Left renal cortex interstitium (tissue), 4 donors: Measurements from ENCODE around the gene ELP6. TPM values are rescaled to one million over a fixed set of nuclear protein-coding genes. Genes with fewer than 3 reads are reported as not detected.
"Not testable (repeated sequence)": the region's sequence is repeated elsewhere in the genome, so short reads cannot be mapped to it uniquely, and the experiment has no call there.

Experiments
- DNase-seq, 4 donors: peaks; one replicate each; pipeline ENCODE4 v3.0.0-alpha.2; 2013; ENCODE audit warnings: low read depth in 4 of 4, low spot score in 2 of 4, missing footprints in 1 of 4
- polyA plus RNA-seq, 4 donors: library from polyadenylated mRNA; unstranded; fragments of 120-200 nt; gene quantifications; one replicate each; pipeline ENCODE4 v1.2.1, GENCODE V29; 2013; ENCODE audit not compliant: insufficient read length in 4 of 4

ELP6 gene
- polyA plus RNA-seq, 4 donors, result 43.6 to 50.9 (median 48.0) TPM

GRCh38 chr3:47515100-47515499, 1.6 kb upstream of the ELP6 start:
- no peak for DNase-seq

GRCh38 chr3:47512416-47513124, 942 bp downstream of the ELP6 start:
- DNase-seq, result peak in 1 of 4 donors; percentile 17

- not testable (repeated sequence) for DNase-seq
Observed at GRCh38 chr3:47505267-47505666, 8.2 kb downstream of the ELP6 start.

DNA sequence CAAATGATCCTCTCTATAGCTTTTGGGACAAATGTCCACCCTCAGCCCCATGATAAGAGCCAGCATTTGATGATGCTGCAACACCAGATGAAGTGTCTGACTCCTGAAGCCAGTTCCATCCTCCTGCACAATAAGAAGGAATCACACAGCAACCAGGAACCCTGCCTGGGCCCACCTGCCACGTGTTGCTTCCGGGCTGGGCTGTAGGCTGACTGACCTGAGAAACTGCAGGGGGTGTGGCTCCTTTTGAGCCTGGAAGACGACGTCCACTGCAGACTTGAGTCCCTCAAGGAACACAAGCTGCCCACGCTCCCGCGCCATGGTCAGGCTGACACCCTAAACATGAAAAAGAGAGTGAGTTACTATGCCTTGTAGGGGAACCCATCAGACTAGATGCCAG, 9.4 kb downstream of the ELP6 start:
- no peak for DNase-seq

DNA sequence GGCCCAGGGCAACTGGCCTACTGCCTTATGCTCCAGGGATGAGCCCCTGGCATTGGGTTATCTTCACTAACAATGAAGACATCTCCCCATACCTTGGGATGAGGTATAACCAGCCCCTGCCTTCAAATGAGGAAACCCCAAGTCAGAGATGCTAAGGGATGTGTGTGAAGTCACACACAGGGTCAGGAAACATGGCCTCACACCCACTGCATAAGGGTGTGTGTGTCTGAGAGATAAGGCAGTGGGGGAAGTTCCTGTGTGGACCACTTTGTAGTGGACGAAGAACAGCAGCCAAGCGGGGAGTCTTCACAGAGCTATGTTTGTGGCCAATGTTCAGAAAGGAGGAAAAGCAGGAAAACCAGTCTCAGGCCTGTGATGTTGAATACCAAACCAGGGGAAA, 10.5 kb downstream of the ELP6 start:
- DNase-seq, result no peak

DNA sequence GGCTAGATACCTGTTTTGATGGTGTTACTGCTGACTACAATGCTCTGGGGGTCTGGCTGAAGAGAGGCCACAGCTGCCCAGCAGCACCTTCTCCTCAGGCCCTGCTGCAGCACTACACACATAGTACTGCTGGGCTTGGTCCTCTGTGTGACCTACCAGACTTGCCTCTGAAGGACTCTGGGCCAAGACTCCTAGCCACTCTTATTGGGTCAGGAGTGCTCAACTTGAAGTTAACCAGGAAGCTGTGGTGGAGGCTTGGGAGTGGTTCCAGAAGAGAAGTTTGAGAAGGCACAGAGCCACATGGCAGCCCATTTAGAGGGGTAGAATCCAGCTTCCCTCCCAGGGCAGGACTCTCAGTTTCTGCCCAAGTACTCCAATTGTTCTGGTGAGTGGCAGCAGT, 16.6 kb downstream of the ELP6 start:
- no peak for DNase-seq

- DNase-seq, result no peak
Observed at GRCh38 chr3:47495886-47496285, 17.6 kb downstream of the ELP6 start.

DNA sequence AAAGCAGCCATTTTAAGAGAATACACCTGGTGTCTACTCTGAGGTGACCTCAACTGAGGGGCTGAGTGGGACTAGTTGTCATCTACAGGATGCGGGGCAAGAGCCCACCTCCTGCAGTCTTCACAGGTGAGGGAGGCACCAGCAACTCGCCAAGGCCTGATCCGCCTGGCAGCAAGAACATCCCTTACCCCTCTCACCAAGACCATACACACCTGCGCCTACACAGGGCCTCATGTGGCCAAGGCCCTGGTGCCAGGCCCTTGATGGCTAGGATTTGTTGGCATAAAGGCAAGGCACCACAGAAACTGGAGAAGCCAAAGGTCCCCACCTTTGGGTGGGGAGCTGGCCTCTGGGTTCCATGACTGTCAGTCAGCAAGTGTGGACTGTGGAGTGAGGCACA, 18.4 kb downstream of the ELP6 start:
- no peak for DNase-seq

DNA sequence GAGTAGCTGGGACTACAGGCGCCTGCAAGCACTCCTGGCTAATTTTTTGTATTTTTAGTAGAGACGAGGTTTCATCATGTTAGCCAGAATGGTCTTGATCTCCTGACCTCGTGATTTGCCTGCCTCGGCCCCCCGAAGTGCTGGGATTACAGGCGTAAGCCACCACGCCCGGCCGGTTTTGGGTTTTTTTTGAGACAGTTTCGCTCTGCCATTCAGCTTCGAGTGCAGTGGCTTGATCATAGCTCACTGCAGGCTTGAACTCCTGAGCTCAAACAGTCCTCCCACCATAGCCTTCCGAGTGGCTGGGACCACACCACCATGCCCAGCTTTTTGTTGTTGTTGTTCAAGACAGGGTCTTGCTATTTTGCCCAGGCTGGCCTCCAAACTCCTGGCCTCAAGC, 21.7 kb downstream of the ELP6 start:
- no peak for DNase-seq

DNA sequence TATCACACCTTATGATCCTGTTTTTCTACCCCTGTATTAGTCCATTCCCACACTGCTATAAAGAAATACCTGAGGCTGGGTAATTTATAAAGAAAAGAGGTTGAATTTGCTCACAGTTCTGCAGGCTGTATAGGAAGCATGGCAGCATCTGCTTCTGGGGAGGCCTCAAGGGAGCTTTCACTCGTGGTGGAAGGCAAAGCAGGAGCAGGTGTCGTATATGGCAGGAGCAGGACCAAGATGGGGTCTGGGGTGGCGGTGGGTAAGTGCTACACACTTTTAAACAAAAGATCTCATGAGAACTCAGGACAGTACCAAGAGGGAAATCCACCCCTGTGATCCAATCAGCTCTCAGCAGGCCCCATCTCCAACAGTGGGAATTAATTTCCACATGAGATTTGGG, 22.3 kb downstream of the ELP6 start:
- DNase-seq, result no peak

- no peak for DNase-seq
Observed at GRCh38 chr3:47487265-47487664, 26.2 kb downstream of the ELP6 start.

DNA sequence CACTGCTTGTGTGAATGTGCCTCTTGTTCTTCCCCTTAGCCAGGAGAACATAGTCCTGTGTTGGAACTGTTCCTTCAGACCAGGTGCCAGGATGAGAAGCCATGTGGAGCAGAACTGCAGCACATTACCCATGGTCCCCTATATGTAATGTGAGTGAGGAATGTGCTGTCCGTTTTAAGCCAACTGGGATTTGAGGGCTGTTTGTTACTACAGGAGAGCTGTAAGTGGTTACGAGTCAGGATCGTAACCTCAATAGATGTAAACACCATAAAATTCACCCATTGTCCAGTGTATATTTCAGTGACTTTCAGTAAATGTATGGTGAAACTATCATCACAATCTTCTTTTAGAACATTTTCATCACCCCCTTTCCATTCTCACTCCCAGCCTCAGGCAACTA, 27.7 kb downstream of the ELP6 start:
- DNase-seq, result no peak

DNA sequence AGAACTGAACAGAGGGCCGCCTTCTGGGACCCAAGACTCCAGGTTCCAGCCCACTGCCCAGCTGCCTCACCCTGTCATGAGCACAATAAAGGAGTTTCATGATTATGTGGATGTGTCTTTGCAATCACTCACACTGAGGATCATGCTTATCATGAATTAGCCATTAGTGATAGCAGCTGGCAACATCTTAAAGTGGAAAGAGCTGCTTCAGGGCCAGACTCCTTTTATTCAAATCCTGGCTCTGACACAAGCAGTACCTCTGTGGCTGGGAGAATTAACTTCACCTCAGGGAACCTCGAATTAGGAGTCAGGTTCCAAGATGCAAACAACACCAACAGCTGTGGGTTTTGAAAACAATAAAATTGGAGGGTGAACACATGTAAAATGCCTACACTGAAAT, 31.1 kb downstream of the ELP6 start:
- no peak for DNase-seq

DNA sequence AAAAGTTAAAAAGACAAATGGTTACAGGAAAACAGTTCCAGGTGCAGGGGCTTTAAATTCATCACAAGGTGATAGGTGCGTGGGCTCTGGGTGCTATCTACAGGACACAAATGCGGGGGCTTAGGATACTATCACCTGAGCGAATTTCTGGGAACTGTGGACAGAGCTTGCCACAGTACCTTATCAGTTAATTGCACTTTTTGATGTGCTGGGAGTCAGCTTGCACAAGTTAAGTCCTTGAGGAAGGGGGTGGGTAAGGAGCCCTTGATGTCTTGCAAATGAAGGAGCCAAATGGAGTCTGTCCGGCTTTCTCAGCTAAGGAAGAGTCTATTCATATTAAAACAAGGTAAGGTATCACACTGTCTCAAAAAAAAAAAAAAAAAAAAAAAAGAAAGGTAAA, 31.7 kb downstream of the ELP6 start:
- DNase-seq, result not testable (repeated sequence)

- DNase-seq, result not testable (repeated sequence)
Observed at GRCh38 chr3:47480267-47480666, 33.2 kb downstream of the ELP6 start.

- no peak for DNase-seq
Observed at GRCh38 chr3:47479826-47480160, 33.7 kb downstream of the ELP6 start.

- DNase-seq, result no peak
Observed at GRCh38 chr3:47478022-47478421, 35.5 kb downstream of the ELP6 start.

DNA sequence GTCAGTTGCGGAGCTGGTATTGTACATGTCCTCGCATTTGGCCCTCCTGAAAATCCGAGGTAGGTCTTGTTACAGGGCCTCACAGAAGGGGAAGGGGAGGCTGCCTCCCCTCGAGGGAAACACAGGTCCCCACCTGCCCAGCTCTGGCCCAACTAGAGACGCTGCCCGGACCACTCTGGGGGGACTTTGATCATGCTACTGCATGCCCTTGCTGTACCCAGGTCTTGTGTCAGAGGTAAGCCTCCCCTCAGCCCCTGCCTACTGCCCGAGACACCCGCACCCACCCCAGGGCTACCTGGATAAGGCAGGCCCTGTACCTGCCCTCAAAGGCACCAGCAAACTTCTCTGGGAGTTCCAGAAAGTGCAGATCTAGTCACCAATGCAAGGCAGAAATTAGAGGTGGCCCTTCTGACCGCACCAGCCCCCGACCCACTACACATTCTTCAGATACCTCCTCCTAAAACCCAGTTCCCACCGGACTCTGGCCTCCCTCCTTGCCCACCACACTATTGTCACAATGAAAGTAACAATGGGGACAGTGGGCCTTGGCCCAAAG, 36.8 kb downstream of the ELP6 start:
- DNase-seq, result no peak

DNA sequence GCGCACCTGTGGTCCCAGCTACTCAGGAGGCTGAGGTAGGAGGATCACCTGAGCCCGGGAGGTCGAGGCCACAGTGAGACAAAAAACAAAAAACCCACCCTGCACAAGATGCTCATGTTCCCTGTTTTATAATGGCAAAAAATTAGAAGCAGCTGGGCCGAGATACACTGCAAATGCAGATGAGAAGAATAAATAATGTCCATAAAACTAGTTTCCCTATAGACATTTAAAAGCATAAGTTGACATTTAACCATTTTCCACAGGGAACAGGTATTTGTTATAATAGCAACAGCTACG, 37.2 kb downstream of the ELP6 start:
- no peak for DNase-seq

DNA sequence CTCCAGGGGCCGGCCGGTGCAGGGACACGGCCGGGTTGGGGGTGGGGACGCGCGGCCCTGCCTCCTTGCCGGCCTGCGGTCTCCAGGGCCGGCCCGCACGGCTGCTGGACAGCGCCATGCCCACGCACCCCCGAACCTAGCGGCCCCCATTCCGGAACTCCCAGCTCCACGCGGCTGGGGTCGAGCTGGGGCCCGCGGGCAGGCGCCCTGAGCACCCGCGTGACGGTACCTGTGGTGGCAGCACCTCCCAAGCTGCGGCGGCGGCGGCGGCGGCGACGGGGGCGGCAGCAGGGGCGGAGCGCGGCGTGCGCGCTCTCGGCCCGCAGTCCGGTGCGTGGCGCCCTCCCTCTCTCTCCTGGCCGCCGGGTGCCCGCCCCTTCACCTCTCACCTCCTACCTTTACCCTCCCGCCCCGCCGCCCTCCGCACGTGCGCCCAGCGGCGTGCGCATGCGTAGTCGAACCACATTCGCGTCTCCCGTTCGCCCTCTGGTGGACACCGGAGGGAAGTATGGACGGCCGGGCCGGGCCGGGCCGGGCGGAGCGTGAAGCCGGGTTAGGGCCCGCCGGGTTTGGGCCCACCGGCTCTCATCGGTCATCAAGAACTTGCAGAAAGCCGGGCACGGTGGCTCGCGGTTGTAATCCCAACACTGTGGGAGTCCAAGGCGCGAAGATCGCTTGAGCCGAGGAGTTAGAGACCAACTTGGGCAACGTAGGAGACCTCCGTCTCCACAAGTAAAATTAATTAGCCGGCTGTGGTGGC, 37.8 kb downstream of the ELP6 start, which contains the start of gene SCAP:
TSS of gene SCAP (minus strand) at position 372 of the 760 bp plus-strand sequence. CDS start 32,948 bp downstream, outside the sequence.
- DNase-seq, result peak; percentile 68 to 76 (median 72)

GRCh38 chr3:47475029-47475569, 38.4 kb downstream of the ELP6 start:
- DNase-seq, result peak in 3 of 4 donors; percentile 2 to 39 (median 24)

DNA sequence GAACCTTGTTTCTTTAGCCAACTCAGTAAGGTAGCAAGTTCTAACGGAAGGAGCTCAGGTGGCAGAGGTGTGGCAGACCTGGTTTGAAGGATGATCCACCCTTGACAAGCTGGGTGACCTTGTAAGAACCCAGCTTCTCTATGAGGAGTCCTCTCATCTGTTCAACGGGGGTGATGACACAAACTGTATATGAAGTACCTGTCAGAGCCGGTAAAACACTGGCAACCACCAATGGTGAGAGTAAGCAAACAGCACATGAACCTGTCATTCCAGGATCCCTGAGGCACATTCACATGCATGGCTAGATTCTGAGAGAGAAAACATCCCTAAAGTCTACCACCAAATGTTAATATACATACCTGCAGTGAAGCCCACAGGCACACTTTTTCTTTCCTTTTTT, 40.1 kb downstream of the ELP6 start:
- no peak for DNase-seq
